Measurements from ENCODE around the gene FRAS1. TPM values are rescaled to one million over a fixed set of nuclear protein-coding genes. Genes with fewer than 3 reads are reported as not detected.

The FRAS1 gene
- total and polyA plus RNA-seq, 2 donors (not counting 1 experiment from before 2014, with no cell fraction given): 0.03 to 0.12 TPM

DNA sequence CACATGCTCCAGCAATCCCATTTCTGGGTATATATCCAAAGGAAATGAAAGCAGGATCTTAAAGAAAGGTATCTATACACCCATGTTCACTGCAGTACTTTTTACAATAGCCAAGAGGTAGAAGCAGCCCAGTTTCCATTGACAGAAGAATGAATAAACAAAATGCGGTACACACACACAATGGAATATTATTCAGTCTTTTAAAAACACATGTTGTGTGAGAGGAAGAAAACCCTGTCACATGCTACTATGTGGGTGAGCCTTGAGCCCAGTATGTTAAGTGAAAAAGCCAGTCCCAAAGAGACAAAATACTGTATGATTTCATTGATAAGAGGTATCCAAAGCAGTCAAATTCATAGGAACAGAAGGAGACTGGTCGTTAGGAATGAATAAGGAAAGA lies 500.7 kb downstream of the FRAS1 start:
- H3K36me3 ChIP-seq (replicated peaks in 1 of 2; ENCODE audit: control extremely low read depth in 1 of 2, control insufficient read depth in 1 of 2, extremely low read depth in 1 of 2, insufficient read depth in 2 of 2, low read length in 1 of 2): no peaks in the 10 kb centered on the region
- WGBS (ENCODE audit: insufficient coverage): no CpG with 5 or more reads among the region's 2 CpGs
- ATAC-seq (ENCODE audit: low read depth) (no peak), DNase-seq (no peak)
- H3K27ac ChIP-seq (ENCODE audit: low read length in 2 of 2): no peak overlapping the region
- H3K4me3 ChIP-seq (ENCODE audit: control extremely low read depth in 1 of 5, extremely low read depth in 1 of 5, insufficient read depth in 1 of 5, low read depth in 2 of 5, low read length in 4 of 5): no peak overlapping the region
- H4K20me1 ChIP-seq (ENCODE audit: control insufficient read depth, insufficient read depth, low read length, poor library complexity, severe bottlenecking): no peaks in the 10 kb centered on the region
- H3K4me1 ChIP-seq (ENCODE audit: control insufficient read depth in 2 of 2, insufficient read depth in 2 of 2, low read length in 2 of 2): peaks cover 0 to 3% of the 10 kb centered on the region in 2 donors
- H3K9ac ChIP-seq (ENCODE audit: low read length): no peak overlapping the region
- no peaks in the 10 kb centered on the region for H3K9me3 Mint-ChIP-seq (ENCODE audit: insufficient read depth)
- H3K4me2 ChIP-seq (replicated peaks; ENCODE audit: low read depth, low read length, poor library complexity, severe bottlenecking): no peak overlapping the region
- H3K4me3 Mint-ChIP-seq: no peak overlapping the region
- no peaks in the 10 kb centered on the region for H3K9me3 ChIP-seq (ENCODE audit: control extremely low read depth in 1 of 3, control insufficient read depth in 2 of 3, insufficient read depth in 1 of 3, low read length in 2 of 3)
- H3K4me1 Mint-ChIP-seq: peaks cover 2% of the 10 kb centered on the region
- intact Hi-C loops (cut with micrococcal nuclease): no loop called here
- peaks cover 0 to 12% (median 2%) of the 10 kb centered on the region in 4 experiments for H3K27me3 ChIP-seq (replicated peaks in 1 of 4; ENCODE audit: control extremely low read depth in 1 of 4, control insufficient read depth in 3 of 4, insufficient read depth in 4 of 4, low read length in 3 of 4)
- no peak overlapping the region for H3K27ac Mint-ChIP-seq
- H2AFZ ChIP-seq (ENCODE audit: insufficient read depth, low read depth, low read length, poor library complexity, severe bottlenecking): no peak overlapping the region
- peaks cover 27% of the 10 kb centered on the region for H3K27me3 Mint-ChIP-seq
- no peaks in the 10 kb centered on the region for H3K79me2 ChIP-seq (ENCODE audit: control insufficient read depth, insufficient read depth, low read length)
- TF ChIP-seq, protein P1, sequence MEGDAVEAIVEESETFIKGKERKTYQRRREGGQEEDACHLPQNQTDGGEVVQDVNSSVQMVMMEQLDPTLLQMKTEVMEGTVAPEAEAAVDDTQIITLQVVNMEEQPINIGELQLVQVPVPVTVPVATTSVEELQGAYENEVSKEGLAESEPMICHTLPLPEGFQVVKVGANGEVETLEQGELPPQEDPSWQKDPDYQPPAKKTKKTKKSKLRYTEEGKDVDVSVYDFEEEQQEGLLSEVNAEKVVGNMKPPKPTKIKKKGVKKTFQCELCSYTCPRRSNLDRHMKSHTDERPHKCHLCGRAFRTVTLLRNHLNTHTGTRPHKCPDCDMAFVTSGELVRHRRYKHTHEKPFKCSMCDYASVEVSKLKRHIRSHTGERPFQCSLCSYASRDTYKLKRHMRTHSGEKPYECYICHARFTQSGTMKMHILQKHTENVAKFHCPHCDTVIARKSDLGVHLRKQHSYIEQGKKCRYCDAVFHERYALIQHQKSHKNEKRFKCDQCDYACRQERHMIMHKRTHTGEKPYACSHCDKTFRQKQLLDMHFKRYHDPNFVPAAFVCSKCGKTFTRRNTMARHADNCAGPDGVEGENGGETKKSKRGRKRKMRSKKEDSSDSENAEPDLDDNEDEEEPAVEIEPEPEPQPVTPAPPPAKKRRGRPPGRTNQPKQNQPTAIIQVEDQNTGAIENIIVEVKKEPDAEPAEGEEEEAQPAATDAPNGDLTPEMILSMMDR (IDR thresholded peaks at IDR 0.05): no peak
- no peak for TF ChIP-seq EZH2 (IDR thresholded peaks at IDR 0.05; ENCODE audit: borderline replicate concordance, insufficient read depth, low read depth, low read length, poor library complexity, severe bottlenecking)
- POLR2A ChIA-PET: no interaction called here
- CTCF ChIA-PET: no interaction called here

DNA sequence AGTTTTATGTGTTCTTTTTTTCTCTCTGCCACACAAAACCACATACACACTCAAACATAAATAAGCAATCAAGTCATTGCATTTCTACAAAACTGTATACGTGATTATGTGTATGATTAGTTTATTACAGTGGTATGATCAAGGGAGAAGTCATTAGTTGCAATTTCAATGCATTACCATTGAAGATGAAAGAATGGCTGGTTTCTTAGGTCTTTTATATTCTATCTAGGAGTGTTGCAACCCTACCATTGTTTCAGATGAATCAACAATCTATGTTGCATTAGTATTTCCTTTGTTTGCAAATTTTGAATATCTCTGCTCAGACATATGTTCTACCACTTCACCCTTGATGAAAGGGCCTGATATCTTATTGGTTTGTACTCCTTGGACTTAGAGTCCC lies 501.3 kb downstream of the FRAS1 start:
- no peak overlapping the region for H3K4me2 ChIP-seq (replicated peaks; ENCODE audit: low read depth, low read length, poor library complexity, severe bottlenecking)

More for the DNA sequence above, 501.3 kb downstream of the FRAS1 start:
- intact Hi-C loops (cut with micrococcal nuclease): no loop called here
- H3K4me3 Mint-ChIP-seq: no peak overlapping the region
- CTCF ChIA-PET: no interaction called here
- ATAC-seq (ENCODE audit: low read depth) (no peak), DNase-seq (no peak)
- Histone ChIP-seq H3K9ac (ENCODE audit: low read length) (no peak overlapping the region), H3K36me3 (replicated peaks in 1 of 2; ENCODE audit: control extremely low read depth in 1 of 2, control insufficient read depth in 1 of 2, extremely low read depth in 1 of 2, insufficient read depth in 2 of 2, low read length in 1 of 2) (no peaks in the 10 kb centered on the region), H3K27me3 (replicated peaks in 1 of 4; ENCODE audit: control extremely low read depth in 1 of 4, control insufficient read depth in 3 of 4, insufficient read depth in 4 of 4, low read length in 3 of 4) (peaks cover 0 to 6% (median 0%) of the 10 kb centered on the region in 4 experiments), H3K9me3 (ENCODE audit: control extremely low read depth in 1 of 3, control insufficient read depth in 2 of 3, insufficient read depth in 1 of 3, low read length in 2 of 3) (no peaks in the 10 kb centered on the region), H4K20me1 (ENCODE audit: control insufficient read depth, insufficient read depth, low read length, poor library complexity, severe bottlenecking) (no peaks in the 10 kb centered on the region), H3K79me2 (ENCODE audit: control insufficient read depth, insufficient read depth, low read length) (no peaks in the 10 kb centered on the region), H3K4me3 (ENCODE audit: control extremely low read depth in 1 of 5, extremely low read depth in 1 of 5, insufficient read depth in 1 of 5, low read depth in 2 of 5, low read length in 4 of 5) (no peak overlapping the region), H3K4me1 (ENCODE audit: control insufficient read depth in 2 of 2, insufficient read depth in 2 of 2, low read length in 2 of 2) (no peaks in the 10 kb centered on the region), H2AFZ (ENCODE audit: insufficient read depth, low read depth, low read length, poor library complexity, severe bottlenecking) (no peak overlapping the region), H3K27ac (ENCODE audit: low read length in 2 of 2) (no peak overlapping the region)
- H3K9me3 Mint-ChIP-seq (ENCODE audit: insufficient read depth): no peaks in the 10 kb centered on the region
- WGBS (ENCODE audit: insufficient coverage): no CpG with 5 or more reads among the region's 1 CpG
- no peaks in the 10 kb centered on the region for H3K4me1 Mint-ChIP-seq
- POLR2A ChIA-PET: no interaction called here
- TF ChIP-seq, protein P1 (IDR thresholded peaks at IDR 0.05): no peak
- no peak for TF ChIP-seq EZH2 (IDR thresholded peaks at IDR 0.05; ENCODE audit: borderline replicate concordance, insufficient read depth, low read depth, low read length, poor library complexity, severe bottlenecking)
- no peak overlapping the region for H3K27ac Mint-ChIP-seq
- peaks cover 21% of the 10 kb centered on the region for H3K27me3 Mint-ChIP-seq
